Mucosa of descending colon (tissue), 3 donors: ENCODE measurements around the gene RAPGEF6. TPM values are rescaled to one million over a fixed set of nuclear protein-coding genes. Genes with fewer than 3 reads are reported as not detected.

Experiments used
- ATAC-seq: fragments of 200-7000 bp; cut with Tn5 transposase; one replicate; pipeline ENCODE4 v1.9.1; 2020; ENCODE audit warnings: mild to moderate bottlenecking, moderate library complexity
- DNase-seq, 3 donors: peaks; one replicate each; pipeline ENCODE4 v3.0.0-alpha.2; 2020
- H3K36me3 ChIP-seq: fragments of 200-600 bp; one replicate; pipeline ENCODE4 v1.8.0; 2021; ENCODE audit warnings: low read depth, mild to moderate bottlenecking
- H3K4me1 ChIP-seq: fragments of 200-600 bp; one replicate; pipeline ENCODE4 v1.8.0; 2021; ENCODE audit warnings: low read depth, mild to moderate bottlenecking
- H3K4me3 ChIP-seq: fragments of 200-600 bp; one replicate; pipeline ENCODE4 v1.8.0; 2021; ENCODE audit warnings: mild to moderate bottlenecking
- H3K9me3 ChIP-seq: fragments of 200-600 bp; one replicate; pipeline ENCODE4 v1.8.0; 2021; ENCODE audit warnings: mild to moderate bottlenecking
- CTCF ChIP-seq: fragments of 200-600 bp; IDR thresholded peaks from one replicate; pipeline ENCODE4 v1.8.0; 2022; ENCODE audit warnings: antibody characterized with exemption, mild to moderate bottlenecking
- intact Hi-C, 2 donors: fragments of 100-400 bp; cut with DNase I in 1 of 2; cut with micrococcal nuclease in 1 of 2; formaldehyde crosslinking; loops; one replicate each; pipeline versions ENCODE4 v1.11.0 to v1.11.1; 2022; cut with DNase I, micrococcal nuclease
- total RNA-seq, 3 donors: library from RNA; stranded (reverse); fragmentation: NEBNext Ultra II Directional in 2 of 3; extraction: Animal tissue kit (Norgen Biotek cat#: 25700) in 2 of 3; gene quantifications; one replicate each; pipeline versions ENCODE4 v1.2.1 to v1.2.4, GENCODE V29; 2021 to 2023
- donor health status: DM: no; HTN: no; CAD: no; lungs with moderate emphysema.
- donor health status: DM: no; HTN: no; CAD: no.
- donor health status: DM: no; HTN: yes; CAD: no.

The RAPGEF6 gene
- total RNA-seq, 3 donors from 2014 or later, result 21.4 to 22.1 (median 21.5) TPM

- intact Hi-C loops, result no loop called here
- no peaks in the 10 kb centered on the region for H3K9me3 ChIP-seq
- no peak overlapping the region for H3K4me3 ChIP-seq
- peaks cover 5% of the 10 kb centered on the region for H3K4me1 ChIP-seq
- no peak for TF ChIP-seq CTCF
- H3K36me3 ChIP-seq, result no peaks in the 10 kb centered on the region
- ATAC-seq, result no peak
- DNase-seq, result no peak
These were observed 239.0 kb downstream of the RAPGEF6 start for GRCh38 chr5:131396015-131396414.

GRCh38 chr5:131394128-131394527, 240.9 kb downstream of the RAPGEF6 start:
- DNase-seq, result no peak
- intact Hi-C loops, result no loop called here

GRCh38 chr5:131393498-131393968, 241.5 kb downstream of the RAPGEF6 start:
- no peak overlapping the region for H3K4me3 ChIP-seq
- DNase-seq (no peak), ATAC-seq (no peak)
- no peak for TF ChIP-seq CTCF
- H3K36me3 ChIP-seq, result no peaks in the 10 kb centered on the region
- H3K4me1 ChIP-seq, result peaks cover 5% of the 10 kb centered on the region
- H3K9me3 ChIP-seq, result no peaks in the 10 kb centered on the region
- intact Hi-C loops, result no loop called here

More at GRCh38 chr5:131394128-131394527, 240.9 kb downstream of the RAPGEF6 start:
- Histone ChIP-seq H3K4me3 (no peak overlapping the region), H3K36me3 (no peaks in the 10 kb centered on the region), H3K9me3 (no peaks in the 10 kb centered on the region), H3K4me1 (peaks cover 5% of the 10 kb centered on the region)
- ATAC-seq, result peak; percentile 82
- TF ChIP-seq CTCF, result no peak

GRCh38 chr5:131392466-131393095, 242.4 kb downstream of the RAPGEF6 start:
- Histone ChIP-seq H3K4me1 (peaks cover 5% of the 10 kb centered on the region), H3K9me3 (no peaks in the 10 kb centered on the region), H3K4me3 (no peak overlapping the region), H3K36me3 (no peaks in the 10 kb centered on the region)
- DNase-seq, result no peak
- intact Hi-C loops, result no loop called here
- TF ChIP-seq CTCF, result no peak
- peak; percentile 31 for ATAC-seq

DNA sequence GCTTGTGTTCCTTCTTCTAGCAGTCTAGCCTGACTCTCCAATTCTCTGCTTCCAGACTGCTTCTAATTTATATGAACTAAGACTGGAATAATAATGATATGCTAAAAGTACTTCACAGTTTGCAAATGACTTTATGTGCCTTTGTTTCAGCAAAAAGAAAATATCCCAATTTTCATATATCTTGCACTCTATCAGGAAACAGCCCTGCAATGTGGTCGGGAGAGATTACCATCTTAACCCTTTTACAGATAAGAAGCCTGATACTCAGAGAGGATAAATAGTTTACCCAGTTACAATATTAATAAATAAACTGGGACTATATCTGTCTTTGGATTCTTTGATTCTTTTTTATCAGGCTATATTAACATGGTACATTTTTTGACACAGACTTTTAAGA, 245.2 kb downstream of the RAPGEF6 start:
- Histone ChIP-seq H3K4me3 (no peak overlapping the region), H3K36me3 (no peaks in the 10 kb centered on the region), H3K9me3 (no peaks in the 10 kb centered on the region), H3K4me1 (peaks cover 8% of the 10 kb centered on the region)
- ATAC-seq, result no peak
- no peak for DNase-seq
- no peak for TF ChIP-seq CTCF
- intact Hi-C loops, result loop anchor here in 1 of 2 donors (10.0 kb wide), 2 partner anchors 125 to 225 kb away; partner anchors contain the start of genes CDC42SE2 and HINT1
